HUES6 (cell line): ENCODE data around the gene ISG20.
"Not testable (repeated sequence)": the region's sequence is repeated elsewhere in the genome, so short reads cannot be mapped to it uniquely, and the experiment has no call there.

Source experiments
- H3K27ac ChIP-seq: 2 replicates; pipeline ENCODE4 v1.7.0; 2013; ENCODE audit warnings: low read depth, mild to moderate bottlenecking, low read length, inconsistent platforms
- H3K27me3 ChIP-seq: 2 replicates; pipeline ENCODE4 v1.6.1; 2013; ENCODE audit warnings: low read length; ENCODE audit not compliant: control insufficient read depth, insufficient read depth
- H3K36me3 ChIP-seq: 2 replicates; pipeline ENCODE4 v1.6.1; 2013; ENCODE audit warnings: low read length; ENCODE audit not compliant: control insufficient read depth, insufficient read depth
- H3K4me1 ChIP-seq: 2 replicates; pipeline ENCODE4 v1.6.1; 2013; ENCODE audit warnings: low read length; ENCODE audit not compliant: control insufficient read depth, insufficient read depth
- H3K4me3 ChIP-seq: 2 replicates; pipeline ENCODE4 v1.5.1; 2013; ENCODE audit warnings: low read depth, low read length
- H3K9ac ChIP-seq: one replicate; pipeline ENCODE4 v1.6.1; 2013; ENCODE audit warnings: mild to moderate bottlenecking, low read length
- H3K9me3 ChIP-seq: 2 replicates; pipeline ENCODE4 v1.6.1; 2013; ENCODE audit warnings: low read depth, low read length; ENCODE audit not compliant: control insufficient read depth, insufficient read depth

ISG20 gene

GRCh38 chr15:88637841-88638625 is 783 bp upstream of the ISG20 start:
- H3K9ac ChIP-seq = peak overlapping the region; percentile 63
- no peaks in the 10 kb centered on the region for H3K27me3 ChIP-seq
- H3K4me1 ChIP-seq = peaks cover 37% of the 10 kb centered on the region
- H3K27ac ChIP-seq = no peak overlapping the region; the same call in 1 of the 2 replicates
- peaks cover 14% of the 10 kb centered on the region; the same call in 1 of the 2 replicates for H3K36me3 ChIP-seq
- peak overlapping the region; percentile 36 for H3K4me3 ChIP-seq
- H3K9me3 ChIP-seq = no peaks in the 10 kb centered on the region

DNA sequence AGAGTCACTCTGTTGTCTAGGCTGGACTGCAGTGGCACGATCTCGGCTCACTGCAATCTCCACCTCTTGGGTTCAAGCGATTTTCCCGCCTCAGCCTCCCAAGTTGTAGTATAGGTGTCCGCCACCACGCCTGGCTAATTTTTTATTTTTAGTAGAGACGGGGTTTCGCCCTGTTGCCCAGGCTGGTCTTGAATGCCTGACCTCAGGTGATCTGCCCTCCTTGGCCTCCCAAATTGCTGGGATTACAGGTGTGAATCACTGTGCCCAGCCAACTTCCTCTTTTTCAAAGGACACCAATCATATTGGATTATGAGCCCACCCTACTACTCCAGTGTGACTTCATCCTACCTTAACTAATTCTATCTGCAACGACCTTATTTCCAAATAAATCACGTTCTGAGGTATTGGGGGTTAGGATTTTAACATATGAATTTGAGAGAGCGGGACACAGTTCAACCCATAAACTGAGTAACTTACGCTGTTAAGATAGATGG is 3.2 kb downstream of the ISG20 start:
- peaks cover 20% of the 10 kb centered on the region for H3K4me1 ChIP-seq
- H3K27ac ChIP-seq = no peak overlapping the region
- H3K27me3 ChIP-seq = no peaks in the 10 kb centered on the region
- H3K9me3 ChIP-seq = no peaks in the 10 kb centered on the region
- no peaks in the 10 kb centered on the region for H3K36me3 ChIP-seq
- H3K4me3 ChIP-seq = no peak overlapping the region
- H3K9ac ChIP-seq = no peak overlapping the region

GRCh38 chr15:88642514-88642913 is 3.7 kb downstream of the ISG20 start:
- H3K36me3 ChIP-seq, H3K4me3 ChIP-seq, H3K27me3 ChIP-seq, H3K9ac ChIP-seq, H3K9me3 ChIP-seq, H3K27ac ChIP-seq: not testable (repeated sequence)
- peaks cover 17% of the 10 kb centered on the region for H3K4me1 ChIP-seq

GRCh38 chr15:88644741-88645140 is 5.9 kb downstream of the ISG20 start:
- no peak overlapping the region for H3K4me3 ChIP-seq
- no peak overlapping the region for H3K9ac ChIP-seq
- H3K36me3 ChIP-seq = no peaks in the 10 kb centered on the region
- no peaks in the 10 kb centered on the region for H3K27me3 ChIP-seq
- no peaks in the 10 kb centered on the region for H3K9me3 ChIP-seq
- H3K27ac ChIP-seq = no peak overlapping the region
- peaks cover 6% of the 10 kb centered on the region; the same call in 1 of the 2 replicates for H3K4me1 ChIP-seq

GRCh38 chr15:88645171-88646087 is 6.6 kb downstream of the ISG20 start:
- peaks cover 9% of the 10 kb centered on the region; the same call in 1 of the 2 replicates for H3K4me1 ChIP-seq

GRCh38 chr15:88646088-88646405 is 7.2 kb downstream of the ISG20 start:
- no peak overlapping the region for H3K27ac ChIP-seq
- peaks cover 9% of the 10 kb centered on the region; the same call in 1 of the 2 replicates for H3K4me1 ChIP-seq
- H3K27me3 ChIP-seq = no peaks in the 10 kb centered on the region

More at GRCh38 chr15:88645171-88646087, 6.6 kb downstream of the ISG20 start:
- Histone ChIP-seq H3K9ac (no peak overlapping the region), H3K27me3 (no peaks in the 10 kb centered on the region), H3K36me3 (no peaks in the 10 kb centered on the region), H3K4me3 (no peak overlapping the region), H3K9me3 (no peaks in the 10 kb centered on the region), H3K27ac (no peak overlapping the region)

GRCh38 chr15:88646951-88647350 is 8.1 kb downstream of the ISG20 start:
- Histone ChIP-seq H3K36me3 (no peaks in the 10 kb centered on the region), H3K9me3 (no peaks in the 10 kb centered on the region), H3K27ac (no peak overlapping the region), H3K9ac (no peak overlapping the region), H3K4me3 (no peak overlapping the region), H3K4me1 (peaks cover 18% of the 10 kb centered on the region; the same call in 1 of the 2 replicates), H3K27me3 (no peaks in the 10 kb centered on the region)

More at GRCh38 chr15:88646088-88646405, 7.2 kb downstream of the ISG20 start:
- H3K4me3 ChIP-seq = no peak overlapping the region
- H3K36me3 ChIP-seq = no peaks in the 10 kb centered on the region
- no peak overlapping the region for H3K9ac ChIP-seq
- no peaks in the 10 kb centered on the region for H3K9me3 ChIP-seq

DNA sequence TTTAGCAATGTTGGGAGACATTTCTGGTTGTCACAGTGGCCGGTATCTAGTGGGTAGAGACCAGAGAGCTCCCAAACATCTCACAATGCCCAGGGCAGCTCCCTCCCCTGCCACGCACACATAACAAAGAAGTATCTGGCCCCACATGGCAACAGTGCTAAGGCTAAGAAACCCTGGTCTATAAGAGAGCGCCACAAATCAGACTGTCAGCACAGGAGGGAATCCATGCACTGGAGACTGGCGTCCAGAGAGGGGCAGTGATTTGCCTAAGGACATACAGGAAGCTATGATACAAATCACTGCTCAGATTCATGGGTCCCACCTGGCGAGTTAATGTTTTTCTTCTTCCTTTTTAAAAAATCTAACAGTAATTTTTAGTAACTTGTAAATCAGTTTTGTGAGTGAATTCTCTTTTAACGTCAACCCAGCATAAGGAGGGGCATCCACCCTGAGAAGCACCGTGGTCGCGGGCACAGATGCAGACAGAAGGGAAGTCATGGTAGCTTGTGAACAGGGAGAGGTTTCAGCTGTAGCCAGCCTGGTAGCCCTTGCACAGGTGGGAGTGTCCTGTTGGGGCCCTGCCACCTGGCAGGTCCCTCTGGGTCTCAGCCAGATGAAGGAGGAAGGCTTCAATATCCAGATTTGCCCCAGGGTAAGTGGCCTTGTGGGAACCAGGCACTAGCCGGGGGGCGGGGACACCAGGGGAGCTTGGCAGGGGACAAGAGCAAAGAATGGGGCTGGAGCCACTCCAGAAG is 8.7 kb downstream of the ISG20 start:
- Histone ChIP-seq H3K27ac (no peak overlapping the region), H3K36me3 (no peaks in the 10 kb centered on the region)

GRCh38 chr15:88648357-88649214 is 9.8 kb downstream of the ISG20 start:
- H3K4me1 ChIP-seq = peaks cover 28% of the 10 kb centered on the region
- H3K9me3 ChIP-seq = no peaks in the 10 kb centered on the region
- H3K9ac ChIP-seq = no peak overlapping the region
- no peak overlapping the region for H3K4me3 ChIP-seq
- H3K27me3 ChIP-seq = no peaks in the 10 kb centered on the region
- no peaks in the 10 kb centered on the region for H3K36me3 ChIP-seq
- H3K27ac ChIP-seq = no peak overlapping the region

More for the DNA sequence above, 8.7 kb downstream of the ISG20 start:
- no peak overlapping the region for H3K9ac ChIP-seq
- no peaks in the 10 kb centered on the region for H3K9me3 ChIP-seq
- H3K4me1 ChIP-seq = peaks cover 19% of the 10 kb centered on the region
- H3K27me3 ChIP-seq = no peaks in the 10 kb centered on the region
- no peak overlapping the region for H3K4me3 ChIP-seq

- peaks cover 28% of the 10 kb centered on the region for H3K4me1 ChIP-seq
- H3K36me3 ChIP-seq = no peaks in the 10 kb centered on the region
- H3K27ac ChIP-seq = no peak overlapping the region
- H3K9ac ChIP-seq = no peak overlapping the region
- H3K4me3 ChIP-seq = no peak overlapping the region
- H3K27me3 ChIP-seq = no peaks in the 10 kb centered on the region
- H3K9me3 ChIP-seq = no peaks in the 10 kb centered on the region
Measured at GRCh38 chr15:88649286-88649733, 10.5 kb downstream of the ISG20 start.
